Measurements from ENCODE around the gene LSS.

LSS gene

DNA sequence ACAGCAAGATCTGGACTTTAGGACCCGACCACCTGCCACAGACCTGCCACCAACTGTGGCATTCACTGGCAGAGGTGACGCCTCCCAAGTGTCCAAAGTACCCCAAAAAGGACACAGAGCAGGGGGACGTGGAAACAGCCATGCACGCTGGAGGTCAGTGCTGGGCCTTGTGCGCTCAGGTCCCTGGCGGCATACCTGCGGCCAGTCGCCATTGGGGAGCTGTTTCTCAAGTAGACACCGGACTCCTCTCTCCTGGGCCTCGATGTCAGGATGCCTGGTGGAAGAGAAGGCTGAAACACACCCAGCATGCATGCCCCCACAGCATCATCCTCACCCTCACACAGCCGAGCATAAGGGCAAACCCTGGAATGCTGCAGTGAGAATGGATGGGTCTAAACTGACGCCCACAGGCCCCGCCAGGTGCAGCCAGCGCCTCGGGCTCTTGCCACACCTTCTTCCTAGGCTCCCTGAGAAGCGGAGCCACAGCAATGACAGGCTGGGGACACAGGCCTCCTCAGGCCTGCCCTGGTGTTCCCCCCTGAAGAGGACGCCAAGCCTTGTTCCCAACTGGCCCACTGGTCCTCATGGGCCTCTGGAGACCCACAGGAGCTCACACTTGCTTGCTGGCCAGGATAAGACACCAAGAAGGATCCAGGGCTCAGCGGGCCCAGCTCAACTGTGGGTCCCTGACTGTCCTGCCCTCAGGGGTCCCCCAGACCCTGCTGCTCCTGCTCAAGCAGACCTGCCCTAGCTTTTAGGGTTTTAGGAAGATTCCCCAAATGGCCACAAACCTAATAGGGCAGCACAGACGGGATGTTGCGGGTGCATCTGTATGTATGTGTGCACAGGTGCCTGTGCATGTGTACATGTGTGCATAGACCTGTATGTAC lies 36.6 kb downstream of the LSS start:
- TF ChIP-seq GATA2 (IDR thresholded peaks at IDR 0.05; ENCODE audit: low read depth, low read length) (no peak), GATA3 (IDR thresholded peaks at IDR 0.05; ENCODE audit: low read depth, low read length) (no peak)

DNA sequence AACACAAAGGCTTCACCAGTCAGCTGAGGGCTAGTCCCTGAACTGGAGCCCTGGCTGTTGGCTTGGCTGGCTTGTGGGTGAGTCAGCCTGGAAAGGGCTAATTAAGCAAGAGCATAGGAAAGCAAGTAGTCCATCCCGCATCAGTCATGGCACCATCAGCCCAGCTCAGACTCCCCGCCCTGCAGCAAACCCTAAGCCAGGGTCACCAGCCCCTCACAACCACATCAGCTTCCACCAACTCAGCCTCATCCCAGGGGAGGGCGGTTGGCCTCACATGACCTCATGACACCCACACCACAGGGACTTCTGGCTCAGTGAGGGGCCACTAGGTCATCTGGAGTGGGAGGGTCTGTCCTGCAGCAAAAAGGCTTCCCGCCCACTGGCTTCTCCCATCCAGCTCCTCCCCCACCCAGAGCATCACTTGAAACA lies 37.3 kb downstream of the LSS start:
- TF ChIP-seq GATA2 (IDR thresholded peaks at IDR 0.05; ENCODE audit: low read depth, low read length): no peak
- TF ChIP-seq GATA3 (IDR thresholded peaks at IDR 0.05; ENCODE audit: low read depth, low read length): no peak

DNA sequence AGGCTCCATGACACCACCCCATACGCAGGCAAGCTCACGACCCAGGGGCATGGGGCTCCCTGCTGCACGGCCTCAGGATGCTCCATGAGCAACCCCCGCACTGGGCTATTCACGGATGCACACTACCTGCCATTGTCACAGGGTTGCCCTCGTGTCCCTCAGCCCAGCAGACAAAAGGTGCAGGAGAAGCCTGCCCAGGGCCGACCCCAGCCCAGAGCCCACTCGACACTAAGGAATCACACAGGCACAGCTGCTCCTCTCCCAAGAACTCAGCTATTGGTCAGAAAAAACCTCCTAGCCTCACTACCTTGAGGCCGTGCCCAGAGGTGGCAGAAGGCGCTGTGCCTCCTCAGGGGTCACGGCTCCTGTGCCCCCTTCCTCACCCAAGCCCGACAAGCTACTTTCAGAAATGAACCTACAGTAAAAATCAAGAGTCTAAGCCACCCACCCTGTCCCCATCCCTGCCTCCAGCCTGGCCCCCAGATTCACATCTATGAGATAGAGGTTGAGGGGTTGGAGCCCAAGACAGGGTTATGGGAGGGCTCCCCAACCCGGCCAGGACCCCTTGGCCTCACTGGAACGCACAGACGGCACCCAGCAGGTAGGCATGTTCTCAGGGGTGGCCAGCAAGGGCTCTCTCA lies 38.0 kb downstream of the LSS start:
- no peak for TF ChIP-seq GATA3 (IDR thresholded peaks at IDR 0.05; ENCODE audit: low read depth, low read length)
- TF ChIP-seq GATA2 (IDR thresholded peaks at IDR 0.05; ENCODE audit: low read depth, low read length): no peak

DNA sequence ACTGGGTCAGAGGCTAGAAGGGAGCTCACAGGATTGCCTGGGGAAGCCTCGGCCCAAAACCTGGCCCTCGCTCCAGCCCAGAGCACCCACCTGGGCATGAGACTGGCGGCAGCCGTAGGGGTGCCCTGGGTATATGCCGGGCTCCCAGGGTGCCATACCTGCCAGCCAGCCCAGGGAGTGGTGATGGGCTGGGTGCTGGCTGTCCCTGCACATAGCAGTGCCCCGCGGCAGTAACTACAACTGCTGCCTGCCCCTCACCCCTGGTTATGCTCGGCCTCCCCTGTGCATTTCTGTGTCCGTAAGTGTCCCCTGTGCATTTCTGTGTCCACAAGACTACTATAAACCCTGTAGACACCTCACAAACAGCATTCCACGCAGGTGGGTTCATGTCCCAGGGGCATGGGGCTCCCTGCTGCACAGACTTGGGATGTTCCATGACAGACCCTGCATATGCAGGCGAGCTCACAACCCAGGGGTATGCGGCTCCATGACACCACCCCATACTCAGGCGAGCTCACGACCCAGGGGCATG lies 38.5 kb downstream of the LSS start:
- no peak for TF ChIP-seq GATA2 (IDR thresholded peaks at IDR 0.05; ENCODE audit: low read depth, low read length)
- no peak for TF ChIP-seq GATA3 (IDR thresholded peaks at IDR 0.05; ENCODE audit: low read depth, low read length)

DNA sequence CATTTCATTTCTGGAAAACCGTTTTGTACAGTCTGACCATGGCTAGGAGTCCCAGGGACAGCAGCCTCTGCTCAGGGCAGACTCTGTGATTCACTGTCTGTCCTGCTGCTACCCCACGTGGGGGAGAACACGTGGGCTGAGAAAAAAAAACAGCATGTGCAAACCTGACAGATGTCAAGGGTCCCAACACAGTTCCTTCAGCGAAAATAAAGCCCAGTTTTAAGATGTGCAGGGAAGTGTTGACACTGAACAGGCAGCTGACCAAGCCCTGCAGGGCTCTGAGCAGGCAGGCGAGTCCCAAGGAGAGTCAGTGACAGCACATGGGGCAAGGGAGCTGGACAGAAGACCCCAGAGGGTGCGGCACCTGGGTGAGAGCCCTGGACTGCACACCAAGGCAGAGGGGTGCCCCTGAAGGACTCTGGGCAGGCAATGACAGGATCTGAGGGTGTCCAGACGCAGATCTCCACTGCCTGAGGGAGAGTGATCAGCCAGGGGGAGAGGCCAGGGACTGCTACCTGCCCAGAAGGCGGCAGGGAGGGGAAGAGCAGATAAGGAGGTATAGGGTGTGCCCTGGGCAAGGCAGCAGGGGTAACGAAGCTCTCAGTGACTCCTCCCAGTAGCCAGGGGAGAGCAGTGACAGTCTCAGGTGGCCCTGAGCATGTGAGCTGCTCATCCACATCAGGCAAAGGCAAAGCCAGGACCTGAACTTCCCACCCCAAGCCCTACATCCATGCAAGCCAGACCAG lies 39.2 kb downstream of the LSS start:
- TF ChIP-seq GATA2 (IDR thresholded peaks at IDR 0.05; ENCODE audit: low read depth, low read length) (no peak), GATA3 (IDR thresholded peaks at IDR 0.05; ENCODE audit: low read depth, low read length) (no peak)

DNA sequence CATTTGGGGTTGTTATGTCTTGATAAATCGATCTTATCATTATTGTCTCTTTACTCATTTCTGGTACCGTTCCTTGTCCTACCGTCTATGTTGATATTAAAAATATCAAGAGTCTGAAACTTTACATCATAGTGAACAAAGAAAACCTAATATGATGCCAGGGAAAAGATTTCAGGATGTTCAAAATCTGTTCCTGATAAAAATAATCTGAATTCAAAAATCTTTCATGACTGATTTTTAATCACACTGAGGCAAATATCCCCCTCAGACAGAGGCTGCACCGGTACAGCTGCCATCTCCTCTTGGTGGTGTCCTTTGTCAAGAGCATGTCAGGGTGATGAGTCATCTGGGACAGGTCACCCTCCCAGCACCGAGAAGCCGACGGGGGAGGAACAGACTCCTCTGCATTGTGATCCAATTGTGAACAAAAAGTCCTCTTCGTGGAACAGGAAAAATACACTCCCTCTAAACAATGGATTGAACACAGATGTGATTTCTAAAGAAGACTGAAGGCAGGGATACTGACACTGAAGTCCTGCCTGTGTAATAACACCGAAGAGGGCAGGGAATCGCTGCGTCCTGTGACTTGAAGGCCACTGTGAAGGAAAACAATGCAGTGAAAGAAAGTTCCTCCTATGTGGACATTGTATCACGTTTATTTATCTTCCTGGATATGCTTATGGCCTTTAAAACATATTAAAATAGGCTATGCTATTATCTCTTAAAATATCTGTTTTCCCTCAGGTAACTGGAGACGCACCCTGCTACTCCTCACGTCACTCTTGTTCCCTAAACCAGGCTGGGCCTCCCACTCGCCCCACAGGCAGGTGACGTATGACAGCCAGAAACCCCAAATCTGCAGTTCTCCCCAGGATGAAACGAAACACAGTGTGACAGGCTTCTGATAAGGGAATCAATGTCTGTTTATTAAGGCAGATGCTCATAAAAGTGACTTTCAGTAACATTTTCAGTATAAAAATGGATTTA lies 40.1 kb downstream of the LSS start:
- TF ChIP-seq GATA3 (IDR thresholded peaks at IDR 0.05; ENCODE audit: low read depth, low read length) (no peak), GATA2 (IDR thresholded peaks at IDR 0.05; ENCODE audit: low read depth, low read length) (peak; percentile 44; the same call in 1 of the 2 replicates)

DNA sequence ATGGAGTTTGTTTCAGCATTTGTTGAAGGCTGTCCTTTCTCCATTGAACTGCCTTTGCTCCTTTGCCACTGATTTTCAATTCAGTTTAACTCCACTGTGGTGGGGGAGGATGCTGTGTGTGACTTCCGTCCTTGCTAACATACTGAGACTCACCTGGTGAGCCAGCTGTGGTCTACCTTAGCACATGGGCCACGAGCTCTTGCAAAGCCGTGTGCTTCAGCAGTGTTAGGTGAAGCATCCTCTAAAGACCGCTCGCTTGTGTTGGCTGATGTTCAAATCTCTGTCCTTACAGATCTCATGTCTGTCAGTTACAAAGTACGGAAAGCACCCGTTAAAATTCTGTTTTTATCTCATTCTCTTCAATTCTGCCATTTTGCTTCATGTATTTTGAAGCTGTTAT lies 40.8 kb downstream of the LSS start:
- TF ChIP-seq GATA2 (IDR thresholded peaks at IDR 0.05; ENCODE audit: low read depth, low read length) (no peak), GATA3 (IDR thresholded peaks at IDR 0.05; ENCODE audit: low read depth, low read length) (no peak)

DNA sequence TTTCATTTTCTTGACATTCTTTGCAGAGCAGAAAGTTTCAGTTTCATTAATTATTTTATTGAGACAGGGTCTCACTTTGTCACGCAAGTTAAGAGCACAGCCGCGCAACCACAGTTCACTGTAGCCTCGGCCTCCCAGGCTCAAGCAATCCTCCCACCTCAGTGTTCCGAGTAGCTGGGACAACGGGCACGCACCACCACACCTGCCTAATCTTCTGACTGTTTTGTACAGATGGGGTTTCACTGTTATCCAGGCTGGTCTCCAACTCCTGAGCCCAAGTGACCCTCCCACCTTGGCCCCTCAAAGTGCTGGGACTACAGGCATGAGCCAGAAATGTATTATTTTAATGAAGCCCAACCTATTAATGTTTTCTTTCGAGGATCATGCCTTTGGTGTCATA lies 41.3 kb downstream of the LSS start:
- TF ChIP-seq GATA2 (IDR thresholded peaks at IDR 0.05; ENCODE audit: low read depth, low read length) (no peak), GATA3 (IDR thresholded peaks at IDR 0.05; ENCODE audit: low read depth, low read length) (no peak)

DNA sequence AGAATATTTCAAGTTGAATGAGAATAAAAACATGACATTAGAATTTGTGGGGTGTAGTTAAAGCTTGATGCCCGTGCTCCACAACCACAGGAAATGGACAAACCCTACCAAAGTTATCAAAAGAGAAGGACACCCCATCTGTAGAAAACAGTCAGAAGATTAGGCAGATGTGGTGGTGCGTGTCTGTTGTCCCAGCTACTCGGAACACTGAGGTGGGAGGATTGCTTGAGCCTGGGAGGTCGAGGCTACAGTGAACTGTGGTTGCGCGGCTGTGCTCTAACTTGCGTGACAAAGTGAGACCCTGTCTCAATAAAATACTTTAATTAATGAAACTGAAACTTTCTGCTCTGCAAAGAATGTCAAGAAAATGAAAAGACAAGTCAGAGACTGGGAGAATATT lies 42.9 kb downstream of the LSS start:
- TF ChIP-seq GATA2 (IDR thresholded peaks at IDR 0.05; ENCODE audit: low read depth, low read length) (no peak), GATA3 (IDR thresholded peaks at IDR 0.05; ENCODE audit: low read depth, low read length) (no peak)

DNA sequence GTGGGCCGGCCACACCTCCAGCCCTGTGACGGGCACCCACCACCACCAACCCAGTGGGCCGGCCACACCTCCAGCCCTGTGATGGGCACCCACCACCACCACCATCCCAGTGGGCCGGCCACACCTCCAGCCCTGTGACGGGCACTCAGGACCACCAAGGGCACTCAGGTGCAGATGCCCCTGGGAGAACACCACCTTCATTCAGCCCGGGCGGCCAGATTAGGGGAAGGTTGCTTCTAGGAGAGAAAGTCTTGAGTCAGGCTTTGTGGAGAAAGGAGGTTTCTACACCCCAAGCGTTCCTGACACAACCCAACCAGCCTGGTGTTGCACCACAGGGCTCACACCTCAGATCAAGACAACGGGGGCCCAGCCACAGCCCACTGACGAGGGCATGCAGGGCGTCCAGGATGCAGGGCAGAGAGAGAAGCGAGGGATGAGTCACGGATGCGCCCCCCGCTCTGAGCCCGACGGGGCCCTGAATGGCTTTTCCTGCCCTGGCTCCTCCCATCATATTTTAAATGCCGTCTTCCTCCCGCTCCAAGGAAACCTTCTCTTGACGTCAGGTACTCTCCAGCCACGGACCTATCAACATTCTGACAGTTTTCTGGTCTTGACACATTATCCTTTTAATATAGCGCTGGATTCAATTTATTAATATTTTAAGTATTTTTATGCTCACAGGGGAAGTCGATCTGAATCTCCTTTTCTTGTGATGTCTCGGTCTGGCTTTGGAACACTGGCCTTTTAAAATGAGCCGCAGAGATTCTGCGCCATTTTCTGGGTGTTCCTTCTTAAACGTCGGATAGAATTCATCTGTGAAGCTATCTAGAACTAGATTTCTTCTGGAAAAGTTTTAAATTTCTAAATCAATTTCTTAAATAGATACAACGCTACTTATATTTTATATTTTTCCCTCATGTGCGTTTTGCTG lies 43.7 kb downstream of the LSS start:
- TF ChIP-seq GATA2 (IDR thresholded peaks at IDR 0.05; ENCODE audit: low read depth, low read length) (no peak), GATA3 (IDR thresholded peaks at IDR 0.05; ENCODE audit: low read depth, low read length) (no peak)

DNA sequence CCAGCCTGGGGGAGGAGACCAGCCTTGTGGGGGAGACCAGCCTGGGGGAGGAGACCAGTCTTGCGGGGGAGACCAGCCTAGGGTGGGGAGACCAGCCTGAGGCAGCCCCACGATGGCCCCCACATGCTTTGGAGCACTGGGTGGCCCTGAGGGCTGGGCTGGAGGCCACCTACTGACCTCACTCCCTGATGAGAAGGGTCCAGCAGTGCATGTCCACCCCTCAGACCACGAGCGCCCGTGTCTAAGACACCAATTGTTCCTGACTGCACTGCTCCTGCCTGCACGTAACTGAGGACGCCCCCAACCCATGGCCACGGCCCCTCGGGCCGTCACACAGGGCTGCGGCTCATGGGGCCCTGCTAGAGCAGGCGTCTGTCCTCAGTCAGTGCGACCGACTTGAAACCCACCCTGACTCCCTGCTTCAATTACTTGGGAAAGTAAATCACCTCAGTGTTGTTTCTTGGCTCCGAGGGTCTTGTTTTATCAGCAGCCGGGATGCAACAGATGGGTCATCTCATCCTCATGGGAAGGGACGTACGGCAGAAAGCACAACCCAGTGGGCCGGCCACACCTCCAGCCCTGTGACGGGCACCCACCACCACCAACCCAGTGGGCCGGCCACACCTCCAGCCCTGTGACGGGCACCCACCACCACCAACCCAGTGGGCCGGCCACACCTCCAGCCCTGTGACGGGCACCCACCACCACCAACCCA lies 44.5 kb downstream of the LSS start, which contains the start of gene SPATC1L:
Gene SPATC1L, minus strand, starts transcription at position 550 of the 715 bp plus-strand sequence. CDS start 1,643 bp downstream, outside the sequence.
- TF ChIP-seq GATA2 (IDR thresholded peaks at IDR 0.05; ENCODE audit: low read depth, low read length): no peak
- TF ChIP-seq GATA3 (IDR thresholded peaks at IDR 0.05; ENCODE audit: low read depth, low read length): no peak

Measured in SH-SY5Y (cell line).